ENCODE data around the gene TRIM13.
A peak's percentile ranks its signal among the peaks of the same experiment; 100 is the strongest.
"Not testable (repeated sequence)": the region's sequence is repeated elsewhere in the genome, so short reads cannot be mapped to it uniquely, and the experiment has no call there.

TRIM13 gene

DNA sequence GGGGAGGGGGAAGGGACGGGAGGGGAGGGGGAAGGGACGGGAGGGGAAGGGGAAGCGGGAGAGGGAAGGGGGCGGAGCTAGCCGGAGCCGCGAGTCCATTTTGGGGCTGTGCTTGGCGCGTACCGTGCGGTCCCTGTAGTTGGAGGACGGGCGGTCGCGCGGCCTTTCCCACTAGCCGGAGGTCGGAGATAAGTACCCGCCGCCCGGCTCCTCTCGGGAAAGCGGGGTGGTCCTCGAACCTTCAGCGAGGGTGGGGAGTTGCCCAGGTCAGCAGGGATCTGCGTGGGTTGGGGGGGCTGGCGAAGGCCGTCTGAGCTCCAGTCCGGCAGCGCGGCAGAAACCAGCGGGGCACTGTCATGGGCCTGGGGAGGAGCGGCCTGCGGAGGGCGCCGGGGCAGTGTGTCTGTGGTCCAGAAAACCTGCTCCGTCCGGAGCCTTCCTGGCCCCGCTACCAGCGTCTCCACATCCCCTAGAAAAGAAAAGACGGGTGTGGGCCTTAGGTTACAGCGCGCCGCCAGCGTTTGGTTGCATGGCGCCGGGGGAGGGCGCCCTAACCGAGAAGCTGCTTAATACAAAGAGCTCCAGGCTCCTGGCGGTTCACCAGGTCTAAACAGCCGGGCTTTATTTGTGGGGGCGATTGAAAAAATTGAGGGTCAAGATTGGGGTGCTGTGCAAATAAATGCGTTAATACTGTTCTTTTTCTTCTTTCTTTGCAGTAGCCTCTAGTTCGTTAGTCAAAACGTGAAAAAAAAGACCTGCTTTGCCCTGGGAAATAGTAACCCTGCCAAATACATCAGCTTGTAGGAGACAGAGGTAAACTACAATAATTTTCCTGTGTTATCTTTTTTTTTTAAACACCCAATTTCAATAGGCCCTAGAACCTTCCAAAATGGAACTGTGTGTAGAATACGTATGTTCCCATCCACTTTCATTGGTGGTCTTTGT lies at the start of gene TRIM13:
Gene TRIM13, plus strand, starts transcription at position 92 of the 945 bp plus-strand sequence. CDS start 14,899 bp downstream, outside the sequence.
- peak; percentile 95 for DNase-seq (ENCODE audit: low spot score)

DNA sequence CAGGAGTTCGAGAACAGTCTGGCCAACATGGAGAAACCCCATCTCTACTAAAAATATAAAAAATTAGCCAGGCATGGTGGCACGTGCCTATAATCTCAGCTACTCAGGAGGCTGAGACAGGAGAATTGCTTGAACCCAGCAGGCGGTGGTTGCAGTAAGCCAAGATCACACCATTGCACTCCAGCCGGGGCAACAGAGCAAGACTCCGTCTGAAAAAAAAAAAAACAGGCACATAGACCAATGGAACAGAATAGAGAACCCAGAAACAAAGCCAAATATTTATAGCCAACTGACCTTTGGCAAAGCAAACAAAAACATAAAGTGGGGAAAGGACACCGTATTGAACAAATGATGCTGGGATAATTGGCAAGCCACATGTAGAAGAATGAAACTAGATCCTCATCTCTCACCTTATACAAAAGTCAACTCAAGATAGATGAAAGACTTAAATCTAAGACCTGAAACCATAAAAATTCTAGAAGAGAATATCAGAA lies 48.0 kb upstream of the TRIM13 start:
- not testable (repeated sequence) for DNase-seq (ENCODE audit: low spot score)

DNA sequence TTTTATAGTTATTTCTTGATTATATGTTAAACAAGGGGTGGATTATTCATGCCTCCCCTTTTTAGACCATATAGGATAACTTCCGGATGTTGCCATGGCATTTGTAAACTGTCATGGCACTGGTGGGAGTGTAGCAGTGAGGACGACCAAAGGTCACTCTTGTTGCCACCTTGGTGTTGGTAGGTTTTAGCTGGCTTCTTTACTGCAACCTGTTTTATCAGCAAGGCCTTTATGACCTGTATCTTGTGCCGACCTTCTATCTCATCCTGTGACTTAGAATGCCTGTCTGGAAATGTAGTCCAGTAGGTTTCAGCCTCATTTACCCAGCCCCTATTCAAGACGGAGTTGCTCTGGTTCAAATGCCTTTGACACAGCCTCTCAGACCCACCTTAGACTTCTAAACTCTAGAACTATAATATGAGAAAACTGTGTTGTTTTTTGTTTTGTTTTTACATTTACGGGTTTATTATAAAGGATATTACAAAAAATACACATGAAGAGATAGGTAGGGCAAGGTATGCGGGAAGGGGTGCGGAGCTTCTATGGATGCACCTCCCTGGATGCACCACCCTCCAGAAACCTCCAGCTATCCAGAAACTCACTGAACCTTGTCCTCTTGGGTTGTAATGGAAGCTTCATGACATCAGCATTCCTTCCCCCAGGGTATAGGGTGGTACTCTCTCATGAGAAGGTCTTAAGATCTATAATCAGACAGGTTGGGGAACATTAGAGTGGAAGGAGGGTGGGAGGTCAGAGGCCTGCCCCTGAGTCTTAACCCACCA lies 44.9 kb upstream of the TRIM13 start:
- no peak for DNase-seq (ENCODE audit: low spot score)

DNA sequence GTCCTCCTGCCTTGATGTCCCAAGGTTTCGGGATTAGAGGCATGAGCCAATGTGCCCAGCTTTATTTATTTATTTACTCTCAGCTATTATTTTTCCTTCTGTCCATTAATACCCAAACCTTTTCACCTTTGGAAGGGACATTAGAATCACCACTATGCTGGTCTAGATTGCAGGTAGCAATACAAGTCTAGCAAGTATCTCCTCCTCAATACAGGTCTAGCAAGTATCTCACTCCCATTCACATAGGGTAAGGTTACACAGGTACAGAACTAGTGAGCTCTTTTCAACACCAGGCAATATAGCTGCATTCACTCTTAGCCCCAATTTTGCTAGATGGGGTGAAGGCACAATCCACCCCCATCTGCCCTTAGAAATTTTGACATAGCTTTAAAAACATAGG lies 43.3 kb upstream of the TRIM13 start:
- DNase-seq (ENCODE audit: low spot score): no peak

- peak; percentile 32 for DNase-seq (ENCODE audit: low spot score)
Measured at GRCh38 chr13:49954674-49955455, 42.0 kb upstream of the TRIM13 start.

GRCh38 chr13:49956131-49956530 lies 40.7 kb upstream of the TRIM13 start:
- no peak for DNase-seq (ENCODE audit: low spot score)

GRCh38 chr13:49958321-49958720 lies 38.5 kb upstream of the TRIM13 start:
- no peak for DNase-seq (ENCODE audit: low spot score)

DNA sequence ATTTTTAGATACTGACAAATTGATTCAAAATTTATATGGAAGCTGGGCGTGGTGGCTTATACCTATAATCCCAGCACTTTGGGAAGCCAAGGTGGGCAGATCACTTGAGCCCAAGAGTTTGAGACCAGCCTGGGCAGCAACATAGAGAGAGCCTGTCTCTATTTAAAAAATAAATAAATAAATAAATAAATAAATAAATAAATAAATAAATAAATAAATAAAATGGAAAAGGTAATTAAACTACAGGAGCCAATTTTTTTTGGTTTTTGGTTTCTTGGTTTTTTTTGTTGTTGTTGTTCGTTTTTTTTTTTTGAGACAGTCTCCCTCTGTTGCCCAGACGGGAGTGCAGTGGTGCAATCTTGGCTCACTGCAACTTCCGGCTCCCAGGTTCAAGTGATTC lies 29.4 kb upstream of the TRIM13 start:
- DNase-seq (ENCODE audit: low spot score): no peak

GRCh38 chr13:49972709-49973108 lies 24.1 kb upstream of the TRIM13 start:
- no peak for DNase-seq (ENCODE audit: low spot score)

- no peak for DNase-seq (ENCODE audit: low spot score)
Measured at GRCh38 chr13:49975826-49976225, 21.0 kb upstream of the TRIM13 start.

- peak; percentile 90 for DNase-seq (ENCODE audit: low spot score)
Measured at GRCh38 chr13:49976314-49977258, 20.3 kb upstream of the TRIM13 start.

DNA sequence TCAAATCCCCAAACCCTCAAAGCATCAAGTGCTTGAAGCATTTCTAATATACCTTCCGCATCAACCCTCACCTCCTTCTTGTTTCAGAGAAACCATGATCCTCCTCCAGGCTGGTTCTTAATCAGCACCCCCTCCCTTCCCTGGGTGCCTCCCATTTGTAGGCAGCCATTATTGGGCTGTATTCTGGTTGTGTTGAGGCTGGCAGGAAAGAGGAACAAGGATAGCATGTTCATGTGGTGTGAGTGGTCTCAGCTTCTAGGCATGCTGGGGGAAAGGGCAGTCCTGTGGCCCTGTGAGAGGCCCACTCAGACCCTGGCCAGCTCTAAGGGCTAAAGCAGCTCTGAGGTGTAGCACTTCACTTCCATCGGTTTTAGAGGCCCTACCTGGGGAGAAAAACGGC lies 18.9 kb upstream of the TRIM13 start:
- no peak for DNase-seq (ENCODE audit: low spot score)

- no peak for DNase-seq (ENCODE audit: low spot score)
Measured at GRCh38 chr13:49980266-49980665, 16.6 kb upstream of the TRIM13 start.

- DNase-seq (ENCODE audit: low spot score): no peak
Measured at GRCh38 chr13:49985129-49985528, 11.7 kb upstream of the TRIM13 start.

- no peak for DNase-seq (ENCODE audit: low spot score)
Measured at GRCh38 chr13:49986471-49986870, 10.4 kb upstream of the TRIM13 start.

- DNase-seq (ENCODE audit: low spot score): not testable (repeated sequence)
Measured at GRCh38 chr13:49990612-49991011, 6.2 kb upstream of the TRIM13 start.

DNA sequence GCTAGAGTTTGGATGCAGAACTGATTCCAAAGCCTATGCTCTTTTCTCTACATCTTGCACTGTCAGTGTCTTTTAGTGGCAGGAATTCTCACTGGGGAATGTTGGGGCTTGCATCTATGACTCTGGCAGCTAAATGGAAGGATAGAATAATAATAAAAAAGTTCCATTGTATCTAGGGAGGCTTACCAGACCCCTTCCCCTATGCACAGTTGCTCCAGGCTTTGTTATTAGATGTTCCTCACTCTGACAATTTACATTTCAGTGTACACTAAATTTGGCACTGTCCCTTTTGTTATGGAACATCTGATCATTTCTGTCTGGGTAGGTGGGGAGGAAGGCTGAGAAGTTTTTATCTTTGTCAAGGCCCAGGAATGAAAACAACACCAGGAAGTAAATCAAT lies 3.7 kb upstream of the TRIM13 start:
- DNase-seq (ENCODE audit: low spot score): no peak

DNA sequence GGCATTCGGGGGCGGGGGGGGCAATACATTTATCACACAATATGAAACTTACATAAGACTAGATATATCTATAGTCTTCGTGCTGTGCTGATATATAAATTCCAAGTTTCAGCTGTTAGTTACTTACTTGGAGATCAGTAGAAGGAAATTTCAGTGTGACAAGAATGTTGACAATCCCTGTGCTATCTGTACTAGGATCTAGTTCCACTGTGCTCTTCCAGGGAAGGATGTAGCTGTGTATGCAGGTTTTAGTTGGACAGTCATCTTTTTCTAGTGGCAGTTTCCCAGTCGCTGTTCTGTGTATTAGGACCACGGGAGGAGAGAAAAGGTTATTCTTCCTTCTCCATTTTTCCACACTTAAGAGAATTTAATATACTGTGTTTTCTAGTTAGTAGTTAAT lies 3.2 kb upstream of the TRIM13 start:
- no peak for DNase-seq (ENCODE audit: low spot score)

- no peak for DNase-seq (ENCODE audit: low spot score)
Measured at GRCh38 chr13:49995625-49996101, 1.2 kb upstream of the TRIM13 start.

DNA sequence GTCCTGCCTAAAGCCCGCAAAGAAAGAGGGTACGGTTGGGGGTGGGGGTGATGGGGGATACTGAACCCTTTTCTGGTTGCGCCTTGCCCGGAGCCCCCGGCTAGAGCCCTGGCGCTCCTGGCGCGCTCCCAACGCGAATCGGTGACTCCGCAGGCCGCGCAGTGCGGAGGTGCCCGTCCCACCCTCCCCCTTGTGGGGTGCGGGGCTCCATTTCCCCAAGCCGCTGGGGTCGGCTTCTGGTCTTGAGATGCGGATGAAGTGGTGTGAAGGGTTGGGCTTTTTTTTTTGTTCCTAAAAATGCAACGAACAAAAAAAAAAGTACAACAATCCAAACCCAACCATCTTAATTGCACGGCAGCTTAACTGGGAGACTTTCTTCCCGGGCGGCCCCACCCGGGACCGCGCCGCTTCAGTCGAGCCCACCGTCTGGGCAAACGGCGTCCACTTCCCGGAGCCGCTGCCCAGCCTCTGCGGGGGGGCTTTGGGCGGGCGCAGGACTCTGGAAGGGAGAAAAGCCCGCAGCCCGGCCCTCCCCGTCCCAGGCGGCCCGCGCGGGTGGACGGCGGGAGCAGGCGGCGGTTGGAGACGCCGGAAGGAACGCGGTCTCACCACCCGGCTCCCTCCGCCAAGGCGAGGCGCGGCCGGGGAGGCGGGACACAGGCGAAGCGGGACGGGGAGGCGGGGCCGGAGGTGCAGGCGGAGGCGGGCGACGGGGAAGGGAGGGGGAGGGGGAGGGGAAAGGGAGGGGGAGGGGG lies 504 bp upstream of the TRIM13 start:
- DNase-seq (ENCODE audit: low spot score): peak; percentile 83
